H9 (cell line): Measurements from ENCODE around the gene GNPAT. TPM values are rescaled to one million over a fixed set of nuclear protein-coding genes. Genes with fewer than 3 reads are reported as not detected.

ENCODE experiments used
- DNase-seq: peaks from one replicate; pipeline ENCODE4 v3.0.0-alpha.2; 2017
- H2AFZ ChIP-seq: one replicate; pipeline ENCODE4 v1.6.1; 2013; ENCODE audit warnings: mild to moderate bottlenecking, low read length, control low read depth, moderate library complexity
- H2AK5ac ChIP-seq: 2 replicates; pipeline ENCODE4 v1.6.1; 2013; ENCODE audit warnings: low read length, control low read depth, mixed read lengths; ENCODE audit not compliant: insufficient read length
- H2BK120ac ChIP-seq: one replicate; pipeline ENCODE4 v1.6.1; 2013; ENCODE audit warnings: low read depth, mild to moderate bottlenecking, low read length, control low read depth, inconsistent platforms; ENCODE audit not compliant: poor library complexity, severe bottlenecking
- H2BK12ac ChIP-seq: 2 replicates; pipeline ENCODE4 v1.6.1; 2013; ENCODE audit warnings: low read length, control low read depth, mixed read lengths, low read depth; ENCODE audit not compliant: insufficient read length
- H2BK15ac ChIP-seq: 2 replicates; pipeline ENCODE4 v1.6.1; 2013; ENCODE audit warnings: low read depth, low read length, control low read depth
- H2BK20ac ChIP-seq: one replicate; pipeline ENCODE4 v1.6.1; 2013; ENCODE audit warnings: low read depth, mild to moderate bottlenecking, low read length, control low read depth, inconsistent platforms; ENCODE audit not compliant: poor library complexity, severe bottlenecking
- H2BK5ac ChIP-seq: 2 replicates; pipeline ENCODE4 v1.6.1; 2013; ENCODE audit warnings: low read length, control low read depth, mixed read lengths; ENCODE audit not compliant: insufficient read length
- H3K14ac ChIP-seq: 2 replicates; pipeline ENCODE4 v1.6.1; 2013; ENCODE audit warnings: low read length, control low read depth; ENCODE audit not compliant: insufficient read depth
- H3K18ac ChIP-seq: 2 replicates; pipeline ENCODE4 v1.6.1; 2013; ENCODE audit warnings: low read depth, mild to moderate bottlenecking, mixed read lengths, low read length, control low read depth; ENCODE audit not compliant: insufficient read length
- H3K23ac ChIP-seq: 2 replicates; pipeline ENCODE4 v1.6.1; 2013; ENCODE audit warnings: low read length, control low read depth, mixed read lengths, low read depth; ENCODE audit not compliant: insufficient read length
- H3K23me2 ChIP-seq: 2 replicates; pipeline ENCODE4 v1.6.1; 2013; ENCODE audit warnings: low read depth, mild to moderate bottlenecking, mixed read lengths, low read length, control low read depth; ENCODE audit not compliant: insufficient read length, poor library complexity, severe bottlenecking
- H3K27ac ChIP-seq: 2 replicates; pipeline ENCODE4 v1.5.1; 2013; ENCODE audit warnings: low read length, control low read depth, mixed read lengths, low read depth; ENCODE audit not compliant: insufficient read length
- H3K27me3 ChIP-seq: 2 replicates; pipeline ENCODE4 v1.6.1; 2013; ENCODE audit warnings: low read length, control low read depth, inconsistent platforms; ENCODE audit not compliant: insufficient read depth
- H3K4ac ChIP-seq: 2 replicates; pipeline ENCODE4 v1.6.1; 2013; ENCODE audit warnings: low read depth, mild to moderate bottlenecking, control low read depth, inconsistent platforms, low read length, moderate library complexity
- H3K4me1 ChIP-seq: 2 replicates; pipeline ENCODE4 v1.6.1; 2013; ENCODE audit warnings: low read length, control low read depth, inconsistent platforms; ENCODE audit not compliant: insufficient read depth
- H3K4me2 ChIP-seq: 2 replicates; pipeline ENCODE4 v1.6.1; 2013; ENCODE audit warnings: low read length, control low read depth, mixed read lengths; ENCODE audit not compliant: insufficient read length, insufficient read depth
- H3K56ac ChIP-seq: 2 replicates; pipeline ENCODE4 v1.6.1; 2013; ENCODE audit warnings: low read depth, mild to moderate bottlenecking, mixed read lengths, low read length, control low read depth; ENCODE audit not compliant: insufficient read length
- H3K79me1 ChIP-seq: 2 replicates; pipeline ENCODE4 v1.6.1; 2013; ENCODE audit warnings: low read depth, mild to moderate bottlenecking, moderate library complexity, low read length, control low read depth, inconsistent platforms; ENCODE audit not compliant: insufficient read depth, poor library complexity, severe bottlenecking
- H3K79me2 ChIP-seq: 2 replicates; pipeline ENCODE4 v1.6.1; 2013; ENCODE audit warnings: low read length, control low read depth, inconsistent platforms; ENCODE audit not compliant: insufficient read depth
- H3K9ac ChIP-seq: 2 replicates; pipeline ENCODE4 v1.6.1; 2013; ENCODE audit warnings: low read length, control low read depth, mixed read lengths; ENCODE audit not compliant: insufficient read length; ENCODE audit errors: extremely low read depth
- H3K9me3 ChIP-seq: one replicate; pipeline ENCODE4 v1.6.1; 2013; ENCODE audit warnings: low read depth, low read length, inconsistent platforms; ENCODE audit not compliant: control insufficient read depth
- H3T11ph ChIP-seq: one replicate; pipeline ENCODE4 v1.6.1; 2013; ENCODE audit warnings: mild to moderate bottlenecking, low read length, control low read depth, inconsistent platforms
- H4K20me1 ChIP-seq: one replicate; pipeline ENCODE4 v1.6.1; 2013; ENCODE audit not compliant: control insufficient read depth, insufficient read length, insufficient read depth
- H4K5ac ChIP-seq: 2 replicates; pipeline ENCODE4 v1.6.1; 2013; ENCODE audit warnings: low read depth, mild to moderate bottlenecking, mixed read lengths, low read length, control low read depth; ENCODE audit not compliant: insufficient read length
- H4K8ac ChIP-seq: replicated peaks from 2 replicates; pipeline ENCODE4 v1.6.1; 2013; ENCODE audit warnings: low read length, control low read depth, mixed read lengths, low read depth; ENCODE audit not compliant: insufficient read length
- H4K91ac ChIP-seq: 2 replicates; pipeline ENCODE4 v1.6.1; 2013; ENCODE audit warnings: low read depth, mild to moderate bottlenecking, moderate library complexity, mixed read lengths, low read length, control low read depth; ENCODE audit not compliant: insufficient read length
- H3K27ac Mint-ChIP-seq, 3 experiments: 2 replicates in 2 of 3; 3 replicates in 1 of 3; pipeline ENCODE4 v1.8.0; 2020 to 2021; ENCODE audit warnings: mixed read lengths in 3 of 3, mild to moderate bottlenecking in 1 of 3, moderate library complexity in 1 of 3
- H3K27me3 Mint-ChIP-seq: 2 replicates; pipeline ENCODE4 v1.8.0; 2021; ENCODE audit warnings: low read depth, mild to moderate bottlenecking, moderate library complexity, mixed read lengths
- H3K36me3 Mint-ChIP-seq, 3 experiments: 2 replicates in 2 of 3; 3 replicates in 1 of 3; pipeline ENCODE4 v1.8.0; 2020 to 2021; ENCODE audit warnings: low read depth in 3 of 3, mixed read lengths in 3 of 3; ENCODE audit not compliant: insufficient read depth in 1 of 3
- H3K4me1 Mint-ChIP-seq, 2 experiments: 2 replicates each; pipeline ENCODE4 v1.8.0; 2020; ENCODE audit warnings: mixed read lengths in 2 of 2
- H3K4me3 Mint-ChIP-seq, 2 experiments: 2 replicates in 1 of 2; 3 replicates in 1 of 2; pipeline ENCODE4 v1.8.0; 2020 to 2021; ENCODE audit warnings: mild to moderate bottlenecking in 2 of 2, mixed read lengths in 2 of 2, moderate library complexity in 1 of 2
- H3K9me3 Mint-ChIP-seq, 2 experiments: 2 replicates in 1 of 2; 3 replicates in 1 of 2; pipeline ENCODE4 v1.8.0; 2020; ENCODE audit warnings: mild to moderate bottlenecking in 2 of 2, mixed read lengths in 2 of 2, moderate library complexity in 1 of 2
- WGBS: extraction: QIAGEN DNeasy Blood & Tissue Kit; methylation state at CpG from one replicate; pipeline ENCODE4 v1.1.7; 2013; ENCODE audit warnings: missing lambda C conversion rate, low lambda C conversion rate, mixed read lengths; ENCODE audit not compliant: insufficient read length; ENCODE audit errors: extremely low coverage; 5-methylcytosine and 5-hydroxymethylcytosine counted together
- total RNA-seq: library from RNA; stranded (reverse); gene quantifications from 2 replicates; pipeline ENCODE4 v1.2.1, GENCODE V29; 2021
- TF ChIP-seq, protein P1 (sequence below): fragments of 200-600 bp; sonication (generic); conservative IDR thresholded peaks from 3 replicates; pipeline ENCODE4 v1.8.0; 2021; ENCODE audit warnings: antibody characterized with exemption, mild to moderate bottlenecking

Gene GNPAT
- total RNA-seq, 1 experiment from 2014 or later: 38.1 TPM

GRCh38 chr1:231295938-231296337 lies 54.9 kb downstream of the GNPAT start:
- Histone ChIP-seq H4K20me1 (no peaks in the 10 kb centered on the region), H3K4me2 (no peak overlapping the region), H3K23me2 (no peaks in the 10 kb centered on the region), H2AK5ac (no peak overlapping the region), H3K56ac (no peak overlapping the region), H3K79me2 (no peaks in the 10 kb centered on the region), H3K27me3 (no peaks in the 10 kb centered on the region), H2AFZ (no peak overlapping the region), H2BK120ac (no peak overlapping the region), H3K23ac (no peak overlapping the region), H3K4me1 (no peaks in the 10 kb centered on the region), H3K4ac (no peak overlapping the region), H3K9ac (no peak overlapping the region), H3K27ac (no peak overlapping the region), H3K9me3 (no peaks in the 10 kb centered on the region), H4K8ac (no peak overlapping the region), H2BK12ac (no peak overlapping the region), H4K5ac (no peak overlapping the region), H2BK5ac (no peak overlapping the region), H3K18ac (no peak overlapping the region), H3K14ac (no peak overlapping the region), H3T11ph (no peak overlapping the region), H2BK15ac (no peak overlapping the region), H4K91ac (no peak overlapping the region), H2BK20ac (no peak overlapping the region), H3K79me1 (no peaks in the 10 kb centered on the region)
- no peaks in the 10 kb centered on the region for H3K9me3 Mint-ChIP-seq
- H3K27me3 Mint-ChIP-seq: peaks cover 15% of the 10 kb centered on the region
- no peaks in the 10 kb centered on the region for H3K4me1 Mint-ChIP-seq
- no peak for DNase-seq
- H3K36me3 Mint-ChIP-seq: no peaks in the 10 kb centered on the region
- WGBS: no CpG with 5 or more reads among the region's 4 CpGs
- H3K27ac Mint-ChIP-seq: no peak overlapping the region
- TF ChIP-seq, protein P1, sequence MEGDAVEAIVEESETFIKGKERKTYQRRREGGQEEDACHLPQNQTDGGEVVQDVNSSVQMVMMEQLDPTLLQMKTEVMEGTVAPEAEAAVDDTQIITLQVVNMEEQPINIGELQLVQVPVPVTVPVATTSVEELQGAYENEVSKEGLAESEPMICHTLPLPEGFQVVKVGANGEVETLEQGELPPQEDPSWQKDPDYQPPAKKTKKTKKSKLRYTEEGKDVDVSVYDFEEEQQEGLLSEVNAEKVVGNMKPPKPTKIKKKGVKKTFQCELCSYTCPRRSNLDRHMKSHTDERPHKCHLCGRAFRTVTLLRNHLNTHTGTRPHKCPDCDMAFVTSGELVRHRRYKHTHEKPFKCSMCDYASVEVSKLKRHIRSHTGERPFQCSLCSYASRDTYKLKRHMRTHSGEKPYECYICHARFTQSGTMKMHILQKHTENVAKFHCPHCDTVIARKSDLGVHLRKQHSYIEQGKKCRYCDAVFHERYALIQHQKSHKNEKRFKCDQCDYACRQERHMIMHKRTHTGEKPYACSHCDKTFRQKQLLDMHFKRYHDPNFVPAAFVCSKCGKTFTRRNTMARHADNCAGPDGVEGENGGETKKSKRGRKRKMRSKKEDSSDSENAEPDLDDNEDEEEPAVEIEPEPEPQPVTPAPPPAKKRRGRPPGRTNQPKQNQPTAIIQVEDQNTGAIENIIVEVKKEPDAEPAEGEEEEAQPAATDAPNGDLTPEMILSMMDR: no peak
- H3K4me3 Mint-ChIP-seq: no peak overlapping the region
